HPDE6-E6E7 (cell line): Measurements from ENCODE around the gene RECQL5.

Experiments used
- DNase-seq: peaks from one replicate; pipeline ENCODE4 v3.0.0; 2011; ENCODE audit warnings: missing footprints; ENCODE audit errors: extremely low spot score

The RECQL5 gene

GRCh38 chr17:75633486-75634375, 33.2 kb downstream of the RECQL5 start:
- DNase-seq = peak; percentile 96

GRCh38 chr17:75632863-75633485, 34.0 kb downstream of the RECQL5 start, which contains the start of gene SMIM5:
TSS of gene SMIM5 (plus strand) at chr17:75633434. CDS start at chr17:75640202, 6,768 bp downstream.
- DNase-seq = peak; percentile 93

GRCh38 chr17:75632428-75632827, 34.5 kb downstream of the RECQL5 start:
- DNase-seq = no peak

GRCh38 chr17:75631353-75631752, 35.6 kb downstream of the RECQL5 start:
- no peak for DNase-seq

- DNase-seq = no peak
These were observed 36.7 kb downstream of the RECQL5 start for GRCh38 chr17:75630071-75630917.

DNA sequence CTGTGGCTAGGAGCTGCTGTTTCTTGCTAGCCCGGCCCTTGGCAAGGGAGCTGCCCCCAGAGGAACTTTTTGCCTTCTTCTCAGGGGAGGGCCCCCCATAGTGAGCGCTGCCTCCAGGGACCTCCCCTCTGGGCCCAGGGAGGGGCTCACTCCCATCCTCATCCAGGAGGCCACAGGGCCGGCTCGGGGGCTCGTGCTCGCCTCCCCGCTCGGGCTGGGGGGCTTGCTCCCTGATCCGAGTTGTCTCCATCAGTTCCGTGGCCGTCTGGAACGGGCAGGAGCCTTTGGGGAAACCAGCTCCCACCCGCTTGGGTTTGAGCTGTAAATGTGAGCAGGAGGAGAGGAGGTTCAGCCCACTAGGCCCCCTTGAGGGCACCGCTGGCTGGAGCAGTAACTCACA, 37.8 kb downstream of the RECQL5 start:
- DNase-seq = no peak

GRCh38 chr17:75628425-75628824, 38.5 kb downstream of the RECQL5 start:
- no peak for DNase-seq

- DNase-seq = no peak
These were observed 39.9 kb downstream of the RECQL5 start for GRCh38 chr17:75627094-75627493.

DNA sequence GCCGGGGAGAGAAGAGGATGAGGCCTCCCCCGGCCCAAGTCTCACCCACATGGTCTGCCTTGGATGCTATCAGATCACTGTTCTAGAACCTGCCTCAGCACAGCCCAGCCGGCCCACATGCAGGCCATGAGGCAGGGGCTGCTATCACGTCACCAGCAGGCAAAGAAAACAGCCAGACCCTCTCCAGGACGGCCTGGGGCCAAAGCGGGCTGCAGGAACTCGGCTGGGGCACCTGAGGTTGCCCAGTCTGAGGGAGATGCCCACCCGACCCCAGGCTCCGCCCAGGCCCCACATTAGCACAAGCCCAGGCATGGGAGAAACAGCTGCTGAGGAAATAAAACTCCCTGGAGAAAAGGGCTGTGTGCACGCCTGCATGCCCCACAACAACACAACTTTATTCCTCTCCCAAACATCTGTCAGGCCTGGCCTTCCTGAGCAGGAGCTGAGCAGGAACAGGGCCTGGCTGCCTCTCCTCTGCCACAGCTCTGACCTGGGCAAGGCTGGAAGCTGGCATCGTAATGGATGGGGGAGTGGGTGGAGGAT, 40.4 kb downstream of the RECQL5 start:
- DNase-seq = no peak

- DNase-seq = peak; percentile 62
These were observed 41.0 kb downstream of the RECQL5 start for GRCh38 chr17:75625813-75626486.

DNA sequence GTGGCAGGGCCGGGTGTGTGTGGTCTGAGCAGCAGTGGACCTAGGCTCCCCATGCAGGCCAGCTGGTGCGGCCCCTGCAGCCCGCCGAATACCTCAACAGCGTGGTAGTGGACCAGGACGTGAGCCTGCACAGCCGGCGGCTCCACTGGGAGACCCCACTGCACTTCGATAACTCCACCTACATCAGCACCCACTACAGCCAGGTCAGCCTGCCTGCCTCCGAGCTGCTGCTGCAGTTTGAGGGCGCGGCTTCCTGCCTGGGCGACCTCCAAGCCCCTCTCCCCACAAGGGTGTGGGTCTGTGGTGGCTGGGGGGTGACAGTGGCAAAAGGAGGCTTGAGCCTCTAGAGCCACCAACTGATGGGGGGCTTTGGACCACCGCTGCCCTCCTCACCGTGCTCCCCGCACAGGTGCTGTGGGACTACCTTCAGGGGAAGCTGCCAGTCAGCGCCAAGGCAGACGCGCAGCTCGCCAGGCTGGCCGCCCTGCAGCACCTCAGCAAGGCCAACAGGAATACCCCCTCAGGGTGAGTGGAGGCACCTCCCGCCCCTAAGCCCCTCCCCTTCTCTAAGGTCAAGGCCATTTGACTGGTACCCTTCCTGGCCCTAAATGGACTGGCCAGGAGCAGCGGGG, 42.1 kb downstream of the RECQL5 start:
- no peak for DNase-seq

GRCh38 chr17:75624021-75624420, 42.9 kb downstream of the RECQL5 start:
- DNase-seq = no peak

DNA sequence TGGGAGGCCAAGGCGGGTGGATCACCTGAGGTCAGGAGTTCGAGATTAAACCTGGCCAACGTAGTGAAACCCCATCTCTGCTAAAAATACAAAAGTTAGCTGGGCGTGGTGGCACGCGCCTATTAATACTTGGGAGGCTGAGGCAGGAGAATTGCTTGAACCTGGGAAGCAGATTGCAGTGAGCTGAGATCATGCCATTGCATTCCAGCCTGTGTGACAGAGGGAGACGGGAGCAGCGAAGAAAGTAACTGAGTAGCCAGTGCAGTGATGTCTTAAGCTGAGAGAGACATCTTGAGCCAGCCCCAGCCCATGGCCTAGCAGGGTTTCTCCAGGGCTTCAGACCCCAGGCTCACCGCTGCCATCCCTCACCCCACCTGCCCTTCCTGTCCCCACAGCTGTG, 43.6 kb downstream of the RECQL5 start:
- no peak for DNase-seq

GRCh38 chr17:75622771-75623273, 44.1 kb downstream of the RECQL5 start:
- no peak for DNase-seq

GRCh38 chr17:75622076-75622475, 44.9 kb downstream of the RECQL5 start:
- no peak for DNase-seq

GRCh38 chr17:75621489-75621888, 45.5 kb downstream of the RECQL5 start:
- DNase-seq = no peak

- no peak for DNase-seq
These were observed 47.2 kb downstream of the RECQL5 start for GRCh38 chr17:75619506-75620431.

- no peak for DNase-seq
These were observed 49.3 kb downstream of the RECQL5 start for GRCh38 chr17:75617675-75618074.

DNA sequence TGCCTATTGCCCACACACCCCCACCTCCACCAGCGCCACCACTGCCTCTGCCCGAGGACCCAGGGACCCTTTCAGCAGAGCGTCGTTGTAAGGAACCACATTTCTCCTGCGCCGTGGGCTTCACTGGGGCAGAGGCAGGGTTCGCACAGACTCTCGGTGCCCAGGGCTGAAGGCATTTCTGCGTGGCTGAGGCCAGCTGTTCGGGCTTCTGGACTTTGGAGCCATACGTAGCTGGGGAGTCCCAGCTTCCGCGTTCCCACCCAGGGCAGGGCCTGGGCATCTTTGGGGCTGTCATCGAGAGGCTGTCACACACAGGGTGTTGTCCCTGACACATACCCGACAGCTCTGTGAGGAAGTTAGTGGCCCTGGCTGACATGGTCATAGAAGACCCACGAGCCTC, 49.7 kb downstream of the RECQL5 start:
- DNase-seq = no peak
